Endothelial cell of umbilical vein (primary cell): ENCODE results near the gene MARCHF9. TPM values are rescaled to one million over a fixed set of nuclear protein-coding genes. Genes with fewer than 3 reads are reported as not detected.

ENCODE experiments used
- BruUV-seq: library from RNA; stranded (reverse); fragments of 400-500 nt; replicated peaks from 2 replicates; lab custom pipeline; 2021; lab: Mats Ljungman, UMichigan
- CTCF ChIA-PET: fragments of 300-600, 350-600 bp; sonication (Branson Sonifier 250); formaldehyde crosslinking; loops from one replicate; lab custom pipeline; 2021; ENCODE audit warnings: antibody characterized with exemption, inconsistent platforms; lab: Charles Lee
- POLR2A ChIA-PET: fragments of 300-600, 350-600 bp; sonication (Branson Sonifier 250); formaldehyde crosslinking; loops from one replicate; lab custom pipeline; 2021; ENCODE audit warnings: antibody characterized with exemption, inconsistent platforms; lab: Charles Lee
- DNase-seq: peaks from one replicate; pipeline ENCODE4 v3.0.0-alpha.2; 2011; ENCODE audit warnings: low read depth, low spot score
- FAIRE-seq: peaks from 2 replicates; lab custom pipeline; 2011; peaks lifted over from hg19 to GRCh38; lab: Jason Lieb, UNC
- H2AFZ ChIP-seq: 2 replicates; pipeline ENCODE4 v1.6.0; 2012; ENCODE audit warnings: low read depth, low read length, control low read depth, inconsistent platforms
- H3K27ac ChIP-seq: 2 replicates; pipeline ENCODE4 v1.5.1; 2011; ENCODE audit warnings: low read depth, mild to moderate bottlenecking, control low read depth, low read length, moderate library complexity; ENCODE audit not compliant: insufficient read depth
- H3K27me3 ChIP-seq, 2 experiments: 2 replicates each; pipeline versions ENCODE4 v1.6.0 to v1.6.1; 2011; ENCODE audit warnings: low read length in 2 of 2, mixed read lengths in 1 of 2; ENCODE audit not compliant: control insufficient read depth in 2 of 2, insufficient read depth in 2 of 2
- H3K36me3 ChIP-seq, 2 experiments: 2 replicates in 1 of 2; 3 replicates in 1 of 2; pipeline ENCODE4 v1.5.1; 2011; ENCODE audit warnings: low read length in 2 of 2, mild to moderate bottlenecking in 1 of 2, moderate library complexity in 1 of 2; ENCODE audit not compliant: control insufficient read depth in 2 of 2, insufficient read depth in 2 of 2; ENCODE audit errors: extremely low read depth in 1 of 2
- H3K4me1 ChIP-seq: 3 replicates; pipeline ENCODE4 v1.5.1; 2011; ENCODE audit warnings: mild to moderate bottlenecking, low read length; ENCODE audit not compliant: control insufficient read depth, insufficient read depth; ENCODE audit errors: extremely low read depth
- H3K4me2 ChIP-seq: 2 replicates; pipeline ENCODE4 v1.6.1; 2011; ENCODE audit warnings: low read length, control low read depth, mixed read lengths; ENCODE audit not compliant: insufficient read depth
- H3K4me3 ChIP-seq, 3 experiments: fragments of 200-600 bp in 1 of 3; sonication (generic), shearing (Covaris generic) in 1 of 3; replicated peaks in 1 of 3; 2 replicates each; pipeline ENCODE4 v1.5.1; 2011 to 2016; ENCODE audit warnings: control low read depth in 3 of 3, low read length in 3 of 3, mild to moderate bottlenecking in 2 of 3, inconsistent platforms in 1 of 3, low read depth in 1 of 3, moderate library complexity in 1 of 3; ENCODE audit not compliant: insufficient read depth in 1 of 3
- H3K79me2 ChIP-seq: 2 replicates; pipeline ENCODE4 v1.6.0; 2012; ENCODE audit warnings: low read length, inconsistent platforms; ENCODE audit not compliant: control insufficient read depth, insufficient read depth
- H3K9ac ChIP-seq: replicated peaks from 2 replicates; pipeline ENCODE3; 2011; ENCODE audit warnings: low read length, control low read depth; ENCODE audit not compliant: insufficient read depth; ENCODE audit errors: extremely low read depth
- H3K9me1 ChIP-seq: replicated peaks from 3 replicates; pipeline ENCODE4 v1.6.0; 2011; ENCODE audit warnings: mild to moderate bottlenecking, low read length; ENCODE audit not compliant: control insufficient read depth, insufficient read depth; ENCODE audit errors: extremely low read depth
- H3K9me3 ChIP-seq: replicated peaks from 2 replicates; pipeline ENCODE4 v1.5.1; 2012; ENCODE audit warnings: low read length, inconsistent platforms; ENCODE audit not compliant: control insufficient read depth, insufficient read depth
- H4K20me1 ChIP-seq: replicated peaks from 2 replicates; pipeline ENCODE3; 2011; ENCODE audit warnings: mild to moderate bottlenecking, low read length; ENCODE audit not compliant: control insufficient read depth, insufficient read depth; ENCODE audit errors: extremely low read depth
- CTCF ChIP-seq, 2 donors: IDR thresholded peaks; 1 replicate in 1 of 2; 2 replicates in 1 of 2; pipeline ENCODE4 v1.5.1; 2011; ENCODE audit warnings: low read length in 2 of 2, mild to moderate bottlenecking in 2 of 2, moderate library complexity in 2 of 2, control low read depth in 1 of 2, inconsistent platforms in 1 of 2, low read depth in 1 of 2; ENCODE audit not compliant: insufficient read depth in 1 of 2; ENCODE audit errors: extremely low read depth in 1 of 2
- EZH2 ChIP-seq: IDR thresholded peaks from 2 replicates; pipeline ENCODE4 v1.6.1; 2012; ENCODE audit warnings: borderline replicate concordance, low read depth, mild to moderate bottlenecking, moderate library complexity, low read length, inconsistent platforms; ENCODE audit not compliant: severe bottlenecking
- FOS ChIP-seq: IDR thresholded peaks from 2 replicates; pipeline ENCODE4 v1.6.1; 2011; ENCODE audit warnings: mild to moderate bottlenecking, low read length, moderate library complexity, borderline replicate concordance; ENCODE audit not compliant: insufficient read depth
- GATA2 ChIP-seq: IDR thresholded peaks from 2 replicates; pipeline ENCODE4 v1.7.0; 2011; ENCODE audit warnings: low read depth, mild to moderate bottlenecking, moderate library complexity, mixed read lengths, low read length; ENCODE audit not compliant: insufficient read length, insufficient read depth
- JUN ChIP-seq: IDR thresholded peaks from 2 replicates; pipeline ENCODE4 v1.6.1; 2011; ENCODE audit warnings: borderline replicate concordance, low read depth; ENCODE audit not compliant: insufficient read length, insufficient read depth
- MAX ChIP-seq: IDR thresholded peaks from 2 replicates; pipeline ENCODE4 v1.6.1; 2011; ENCODE audit not compliant: insufficient read depth, insufficient read length
- MYC ChIP-seq: IDR thresholded peaks from one replicate; pipeline ENCODE4 v1.6.1; 2011; ENCODE audit warnings: mild to moderate bottlenecking, low read depth, low read length
- POLR2A ChIP-seq: IDR thresholded peaks from 2 replicates; pipeline ENCODE4 v1.6.1; 2012; ENCODE audit warnings: low read depth, mild to moderate bottlenecking, control low read depth, low read length
- POLR2AphosphoS5 ChIP-seq: IDR thresholded peaks from 2 replicates; pipeline ENCODE4 v1.6.1; 2012; ENCODE audit warnings: low read depth, mild to moderate bottlenecking, control low read depth, low read length, moderate library complexity; ENCODE audit not compliant: insufficient read depth
- dilution Hi-C: fragments of 300-500 bp; cut with MboI; formaldehyde crosslinking; loops from one replicate; pipeline ENCODE4 v1.15.0; 2019; ENCODE audit warnings: low sequenced_read_pairs; ENCODE audit not compliant: extremely low pct_ligation_motif_present
- intact Hi-C: fragments of 100-400 bp; cut with micrococcal nuclease; formaldehyde crosslinking; loops from one replicate; pipeline ENCODE4 v1.10.0; 2022
- polyA plus RNA-seq, 4 experiments: library from polyadenylated mRNA; depleted of rRNA in 3 of 4; stranded (reverse) in 3 of 4; unstranded in 1 of 4; fragments of >200 nt; gene quantifications; 2 replicates each; pipeline versions ENCODE4 v1.2.1 to v1.2.3, GENCODE V29; 2011 to 2012; ENCODE audit warnings: missing spikeins in 1 of 4
- total RNA-seq: library from RNA; stranded (reverse); gene quantifications from 2 replicates; pipeline ENCODE4 v1.2.3, GENCODE V29; 2021

The MARCHF9 gene
- total and polyA plus RNA-seq, 2 donors (not counting 3 experiments of a cell fraction or from before 2014, with no cell fraction given) = 4.6 to 4.8 TPM

GRCh38 chr12:57757771-57758170, 2.9 kb downstream of the MARCHF9 start:
- no peak overlapping the region for H3K27ac ChIP-seq
- DNase-seq (no peak), FAIRE-seq (no peak)
- BruUV-seq = no TSS peak
- intact Hi-C loops = no loop called here
- H2AFZ ChIP-seq = no peak overlapping the region
- no peak overlapping the region for H3K4me2 ChIP-seq
- no peaks in the 10 kb centered on the region for H3K9me3 ChIP-seq
- POLR2A ChIA-PET = no interaction called here
- no peaks in the 10 kb centered on the region for H3K9me1 ChIP-seq
- H4K20me1 ChIP-seq = no peaks in the 10 kb centered on the region
- dilution Hi-C loops = no loop called here
- no peaks in the 10 kb centered on the region for H3K36me3 ChIP-seq
- H3K4me3 ChIP-seq = no peak overlapping the region
- no peak for TF ChIP-seq MYC
- TF ChIP-seq POLR2A = no peak
- H3K9ac ChIP-seq = no peak overlapping the region
- H3K4me1 ChIP-seq = peaks cover 6% of the 10 kb centered on the region
- H3K79me2 ChIP-seq = no peaks in the 10 kb centered on the region
- peaks cover 30 to 33% of the 10 kb centered on the region in 2 experiments for H3K27me3 ChIP-seq
- CTCF ChIA-PET = no interaction called here

- Histone ChIP-seq H3K27ac (no peak overlapping the region), H3K36me3 (no peaks in the 10 kb centered on the region), H3K4me1 (peaks cover 4% of the 10 kb centered on the region), H3K27me3 (peaks cover 29 to 30% of the 10 kb centered on the region in 2 experiments), H2AFZ (no peak overlapping the region), H3K4me2 (no peak overlapping the region), H3K9me3 (no peaks in the 10 kb centered on the region), H3K9me1 (no peaks in the 10 kb centered on the region), H3K79me2 (no peaks in the 10 kb centered on the region), H3K4me3 (no peak overlapping the region), H4K20me1 (no peaks in the 10 kb centered on the region), H3K9ac (no peak overlapping the region)
- DNase-seq (no peak), FAIRE-seq (no peak)
- intact Hi-C loops (no loop called here), dilution Hi-C loops (no loop called here)
- no TSS peak for BruUV-seq
- ChIA-PET POLR2A (no interaction called here), CTCF (interaction anchor here (1.2 to 2.8 kb wide), 2 partner anchors 14 to 56 kb away, joined by 3 to 12 read pairs; partner anchors contain the start of gene TSPAN31)
- no peak for TF ChIP-seq EZH2
- no peak for TF ChIP-seq JUN
- no peak for TF ChIP-seq MYC
- TF ChIP-seq POLR2AphosphoS5 = no peak
- TF ChIP-seq GATA2 = no peak
- no peak for TF ChIP-seq POLR2A
- TF ChIP-seq MAX = no peak
- no peak for TF ChIP-seq CTCF (IDR thresholded peaks at IDR 0.05; ENCODE audit: extremely low read depth in 1 of 2, insufficient read depth in 1 of 2, low read depth in 1 of 2, low read length in 2 of 2)
- no peak for TF ChIP-seq FOS
Measured at GRCh38 chr12:57758552-57759359, 3.9 kb downstream of the MARCHF9 start.
